HepG2 (cell line): Measurements from ENCODE around the gene CDK18. TPM values are rescaled to one million over a fixed set of nuclear protein-coding genes. Genes with fewer than 3 reads are reported as not detected.
A peak's percentile ranks its signal among the peaks of the same experiment; 100 is the strongest.

Experiments
- BCLAF1 ChIP-seq: fragments of 450-650 bp; IDR thresholded peaks from 2 replicates; pipeline ENCODE4 v1.6.1; 2017; ENCODE audit warnings: mild to moderate bottlenecking
- BORCS8-MEF2B ChIP-seq: sonication (generic); formaldehyde crosslinking; IDR thresholded peaks from 2 replicates; pipeline ENCODE4 v1.8.0; 2022; ENCODE audit warnings: mild to moderate bottlenecking, missing genetic modification reagents
- GMEB1 ChIP-seq: sonication (generic); formaldehyde crosslinking; IDR thresholded peaks from 2 replicates; pipeline ENCODE4 v1.5.1; 2020; ENCODE audit warnings: missing genetic modification reagents, mild to moderate bottlenecking, borderline replicate concordance
- HIVEP1 ChIP-seq: sonication (generic); formaldehyde crosslinking; IDR thresholded peaks from 2 replicates; pipeline ENCODE4 v1.4.0; 2020; ENCODE audit warnings: mild to moderate bottlenecking, missing genetic modification reagents
- IRX3 ChIP-seq: sonication (generic); formaldehyde crosslinking; IDR thresholded peaks from 2 replicates; pipeline ENCODE4 v1.8.1; 2023; ENCODE audit warnings: mild to moderate bottlenecking, low read depth, missing genetic modification reagents, borderline replicate concordance
- NFKB2 ChIP-seq: sonication (generic); formaldehyde crosslinking; IDR thresholded peaks from 2 replicates; pipeline ENCODE4 v1.4.0; 2020; ENCODE audit warnings: missing genetic modification reagents, borderline replicate concordance
- SALL1 ChIP-seq: sonication (generic); formaldehyde crosslinking; IDR thresholded peaks from 2 replicates; pipeline ENCODE4 v1.8.0; 2022; ENCODE audit warnings: mild to moderate bottlenecking, missing genetic modification reagents
- ZBED4 ChIP-seq: sonication (generic); formaldehyde crosslinking; IDR thresholded peaks from 2 replicates; pipeline ENCODE4 v1.4.0; 2020; ENCODE audit warnings: missing genetic modification reagents, borderline replicate concordance
- ZNF251 ChIP-seq: sonication (generic); formaldehyde crosslinking; IDR thresholded peaks from 2 replicates; pipeline ENCODE4 v1.9.0; 2021; ENCODE audit warnings: mild to moderate bottlenecking, missing genetic modification reagents
- ZNF282 ChIP-seq: fragments of 450-650 bp; IDR thresholded peaks from 2 replicates; pipeline ENCODE4 v1.6.1; 2018; ENCODE audit not compliant: partially characterized antibody
- ZNF329 ChIP-seq: sonication (generic); formaldehyde crosslinking; IDR thresholded peaks from 2 replicates; pipeline ENCODE4 v1.9.0; 2021; ENCODE audit warnings: low read depth, mild to moderate bottlenecking, missing genetic modification reagents
- ZNF367 ChIP-seq: sonication (generic); formaldehyde crosslinking; IDR thresholded peaks from 2 replicates; pipeline ENCODE4 v1.4.0; 2020; ENCODE audit warnings: missing genetic modification reagents, borderline replicate concordance
- ZNF468 ChIP-seq: sonication (generic); formaldehyde crosslinking; IDR thresholded peaks from 2 replicates; pipeline ENCODE4 v1.8.0; 2022; ENCODE audit warnings: mild to moderate bottlenecking, moderate library complexity, missing genetic modification reagents
- ZNF775 ChIP-seq: sonication (generic); formaldehyde crosslinking; IDR thresholded peaks from 2 replicates; pipeline ENCODE4 v1.4.0; 2020; ENCODE audit warnings: missing genetic modification reagents, mild to moderate bottlenecking, moderate library complexity, borderline replicate concordance
- polyA plus RNA-seq, 8 experiments: library from polyadenylated mRNA; depleted of rRNA in 3 of 8; stranded (reverse) in 7 of 8; unstranded in 1 of 8; fragments of >200 nt; fragmentation: Illumina TruSeq in 4 of 8; extraction: Trizol in 4 of 8; gene quantifications; 2 replicates each; pipeline versions ENCODE4 v1.2.1 to v1.2.3, GENCODE V29; 2011 to 2016; ENCODE audit warnings: low read depth in 4 of 8, missing spikeins in 1 of 8, mixed read lengths in 1 of 8; ENCODE audit not compliant: insufficient read depth in 1 of 8
- total RNA-seq, 5 experiments: library from RNA; depleted of rRNA; stranded (reverse); fragments of >200 nt; fragmentation: Illumina TruSeq; extraction: Trizol; gene quantifications; 2 replicates each; pipeline ENCODE4 v1.2.3, GENCODE V29; 2016; ENCODE audit warnings: low read depth in 1 of 5
- TF ChIP-seq, protein P1 (sequence below): sonication (generic); formaldehyde crosslinking; IDR thresholded peaks from 2 replicates; pipeline ENCODE4 v1.5.1; 2020; ENCODE audit warnings: missing genetic modification reagents, mild to moderate bottlenecking, borderline replicate concordance
- TF ChIP-seq, protein P2 (sequence below): sonication (generic); formaldehyde crosslinking; IDR thresholded peaks from 2 replicates; pipeline ENCODE4 v1.5.0; 2020; ENCODE audit warnings: missing genetic modification reagents

The CDK18 gene
- total and polyA plus RNA-seq, 2 of the 13 experiments (the other 11 are each of a cell fraction or from before 2014, with no cell fraction given): 6.4 to 38.8 TPM

DNA sequence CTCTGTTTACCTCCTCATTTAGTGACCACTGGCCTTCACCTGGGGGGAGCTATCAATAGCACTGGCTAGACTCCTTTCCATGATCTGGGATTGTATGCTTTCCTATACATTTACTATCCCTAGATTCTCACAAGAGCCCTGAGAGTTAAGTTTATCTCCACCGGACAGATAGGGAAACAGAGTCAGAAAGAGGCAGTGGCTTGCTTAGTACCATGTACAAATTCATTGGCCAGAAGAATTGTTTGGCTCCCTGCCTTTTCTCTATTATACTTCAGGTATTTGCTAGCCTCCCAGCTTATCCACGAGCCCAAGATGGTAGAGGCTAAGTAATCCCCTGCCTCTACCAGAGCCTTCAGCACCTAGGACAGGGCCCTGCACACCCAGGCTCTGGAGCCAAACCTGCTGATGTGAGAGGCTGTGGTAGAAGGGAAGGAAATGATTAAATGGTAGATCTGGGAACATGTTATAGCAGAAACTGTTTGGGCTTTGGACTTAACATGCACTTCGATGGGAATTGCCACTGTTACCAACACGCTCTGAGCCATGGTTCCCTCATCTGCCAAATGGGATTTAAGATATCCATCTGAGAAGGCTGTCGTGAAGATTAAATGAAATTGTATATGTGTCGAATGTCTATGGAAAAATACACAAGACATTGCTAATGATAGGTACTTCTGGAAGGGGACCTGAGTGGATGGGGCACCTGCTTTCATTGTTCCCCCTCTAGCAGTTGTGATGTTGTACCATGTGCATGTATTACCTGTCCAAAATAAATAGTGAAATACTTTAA lies 45.5 kb upstream of the CDK18 start (continued):
- TF ChIP-seq BCLAF1: no peak
- TF ChIP-seq ZNF329: no peak
- TF ChIP-seq BORCS8-MEF2B (CRISPR knock-in tag): peak; percentile 81; the same call in 1 of the 2 replicates
- TF ChIP-seq HIVEP1 (CRISPR knock-in tag): no peak
- no peak for TF ChIP-seq ZNF251 (CRISPR knock-in tag)
- TF ChIP-seq ZNF367 (CRISPR knock-in tag): 0 out of 2 replicates have a peak, but pooled peaks have one; percentile 40
- no peak for TF ChIP-seq ZNF775 (CRISPR knock-in tag)
- no peak for TF ChIP-seq ZNF282
- TF ChIP-seq, protein P1, sequence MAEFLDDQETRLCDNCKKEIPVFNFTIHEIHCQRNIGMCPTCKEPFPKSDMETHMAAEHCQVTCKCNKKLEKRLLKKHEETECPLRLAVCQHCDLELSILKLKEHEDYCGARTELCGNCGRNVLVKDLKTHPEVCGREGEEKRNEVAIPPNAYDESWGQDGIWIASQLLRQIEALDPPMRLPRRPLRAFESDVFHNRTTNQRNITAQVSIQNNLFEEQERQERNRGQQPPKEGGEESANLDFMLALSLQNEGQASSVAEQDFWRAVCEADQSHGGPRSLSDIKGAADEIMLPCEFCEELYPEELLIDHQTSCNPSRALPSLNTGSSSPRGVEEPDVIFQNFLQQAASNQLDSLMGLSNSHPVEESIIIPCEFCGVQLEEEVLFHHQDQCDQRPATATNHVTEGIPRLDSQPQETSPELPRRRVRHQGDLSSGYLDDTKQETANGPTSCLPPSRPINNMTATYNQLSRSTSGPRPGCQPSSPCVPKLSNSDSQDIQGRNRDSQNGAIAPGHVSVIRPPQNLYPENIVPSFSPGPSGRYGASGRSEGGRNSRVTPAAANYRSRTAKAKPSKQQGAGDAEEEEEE (CRISPR knock-in tag): no peak
- no peak for TF ChIP-seq ZNF468 (CRISPR knock-in tag)
- TF ChIP-seq IRX3 (CRISPR knock-in tag): no peak
- TF ChIP-seq GMEB1 (CRISPR knock-in tag): no peak
- TF ChIP-seq ZBED4 (CRISPR knock-in tag): no peak
- TF ChIP-seq SALL1 (CRISPR knock-in tag): peak; percentile 77
- TF ChIP-seq, protein P2, sequence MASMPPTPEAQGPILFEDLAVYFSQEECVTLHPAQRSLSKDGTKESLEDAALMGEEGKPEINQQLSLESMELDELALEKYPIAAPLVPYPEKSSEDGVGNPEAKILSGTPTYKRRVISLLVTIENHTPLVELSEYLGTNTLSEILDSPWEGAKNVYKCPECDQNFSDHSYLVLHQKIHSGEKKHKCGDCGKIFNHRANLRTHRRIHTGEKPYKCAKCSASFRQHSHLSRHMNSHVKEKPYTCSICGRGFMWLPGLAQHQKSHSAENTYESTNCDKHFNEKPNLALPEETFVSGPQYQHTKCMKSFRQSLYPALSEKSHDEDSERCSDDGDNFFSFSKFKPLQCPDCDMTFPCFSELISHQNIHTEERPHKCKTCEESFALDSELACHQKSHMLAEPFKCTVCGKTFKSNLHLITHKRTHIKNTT (CRISPR knock-in tag): no peak
- no peak for TF ChIP-seq NFKB2 (CRISPR knock-in tag)
